Breast epithelium (tissue), 4 donors: ENCODE measurements around the gene FYCO1. TPM values are rescaled to one million over a fixed set of nuclear protein-coding genes. Genes with fewer than 3 reads are reported as not detected.
A peak's percentile ranks its signal among the peaks of the same experiment; 100 is the strongest.

Experiments used
- DNase-seq, 2 donors: peaks; one replicate each; pipeline ENCODE4 v3.0.0-alpha.2; 2019; ENCODE audit warnings: low spot score in 2 of 2
- H3K27ac ChIP-seq, 2 donors: fragments of 200-600 bp; sonication (generic) in 1 of 2; one replicate each; pipeline ENCODE4 v1.5.1; 2016 to 2019; ENCODE audit warnings: mild to moderate bottlenecking in 1 of 2
- H3K27me3 ChIP-seq, 2 donors: fragments of 200-600 bp; sonication (generic) in 1 of 2; one replicate each; pipeline versions ENCODE4 v1.5.1 to v1.6.0; 2017 to 2019; ENCODE audit warnings: control low read depth in 1 of 2, mild to moderate bottlenecking in 1 of 2
- H3K36me3 ChIP-seq: fragments of 200-600 bp; one replicate; pipeline ENCODE4 v1.5.1; 2019
- H3K4me1 ChIP-seq, 2 donors: fragments of 200-600 bp; sonication (generic); one replicate each; pipeline ENCODE4 v1.5.1; 2016 to 2019; ENCODE audit warnings: control low read depth in 1 of 2
- H3K4me3 ChIP-seq, 3 donors: fragments of 200-600 bp; sonication (generic); 1 replicate in 2 of 3; 2 replicates in 1 of 3; pipeline ENCODE4 v1.5.1; 2016 to 2019; ENCODE audit warnings: mild to moderate bottlenecking in 3 of 3, moderate library complexity in 2 of 3
- H3K9me3 ChIP-seq, 2 donors: fragments of 200-600 bp; sonication (generic) in 1 of 2; one replicate each; pipeline ENCODE4 v1.5.1; 2016 to 2019; ENCODE audit warnings: control low read depth in 1 of 2
- POLR2A ChIP-seq: fragments of 450-650 bp; IDR thresholded peaks from one replicate; pipeline ENCODE4 v1.6.1; 2016; ENCODE audit warnings: antibody characterized with exemption, mild to moderate bottlenecking, moderate library complexity
- POLR2AphosphoS5 ChIP-seq, 3 donors: sonication (generic); formaldehyde crosslinking; IDR thresholded peaks; one replicate each; pipeline ENCODE4 v1.6.1; 2017; ENCODE audit warnings: antibody characterized with exemption in 3 of 3
- intact Hi-C: fragments of 100-400 bp; cut with DNase I; formaldehyde crosslinking; loops from one replicate; pipeline ENCODE4 v1.15.1; 2023; ENCODE audit warnings: low total_unique reads
- total RNA-seq, 3 donors: library from RNA; depleted of rRNA; stranded (reverse); fragments of >200 nt; gene quantifications; one replicate each; pipeline ENCODE4 v1.1.0, GENCODE V29; 2016
- TF ChIP-seq, protein P1 (sequence below), 3 donors: fragments of 450-650 bp; IDR thresholded peaks; one replicate each; pipeline ENCODE4 v1.5.1; 2016 to 2017; ENCODE audit warnings: antibody characterized with exemption in 3 of 3, mild to moderate bottlenecking in 3 of 3, moderate library complexity in 3 of 3

FYCO1 gene
- total RNA-seq, 3 donors from 2014 or later, result 40.7 to 48.2 (median 44.6) TPM

DNA sequence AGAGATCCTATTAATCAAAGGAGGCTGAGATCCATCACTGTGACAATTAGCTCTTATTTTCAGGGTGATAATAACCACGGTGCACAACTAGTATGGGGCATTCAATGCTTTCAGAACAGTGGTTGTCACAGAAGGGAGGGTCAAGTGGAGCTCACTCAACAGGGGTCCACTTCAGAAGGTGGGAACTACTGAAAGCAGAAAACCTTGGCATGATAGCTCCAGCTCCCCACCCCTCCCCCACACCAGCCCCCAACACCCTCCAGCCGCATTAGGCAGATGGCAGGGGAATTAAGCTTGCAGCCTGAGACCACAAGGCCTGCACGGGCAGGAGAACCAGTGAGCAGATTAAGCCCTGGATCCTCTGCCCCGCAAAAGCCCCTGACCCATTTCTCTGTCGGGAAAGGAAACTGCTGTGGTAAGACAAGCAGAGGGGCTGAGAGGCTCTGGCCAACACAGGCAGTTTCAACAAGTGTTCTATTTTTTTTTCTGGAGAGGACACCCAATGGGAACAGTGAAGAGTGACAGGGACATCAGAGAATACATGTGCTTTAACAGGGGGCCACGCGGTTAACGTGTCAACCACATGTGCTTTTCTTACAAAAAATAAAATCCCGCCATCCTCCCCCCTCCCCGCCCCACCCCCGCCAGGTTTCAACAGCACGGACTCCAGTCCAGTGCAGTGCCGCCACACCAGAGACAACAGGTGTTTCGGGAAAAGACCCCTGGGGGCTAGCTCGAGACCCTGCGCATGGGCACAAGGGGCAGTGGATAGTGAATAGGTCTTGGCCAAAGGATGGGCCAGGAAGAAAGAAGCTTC, 997 bp downstream of the FYCO1 start:
- DNase-seq, result no peak
- H3K4me1 ChIP-seq, result peaks cover 5 to 13% of the 10 kb centered on the region in 2 donors
- intact Hi-C loops, result no loop called here
- no peaks in the 10 kb centered on the region for H3K27me3 ChIP-seq
- H3K4me3 ChIP-seq, result peak overlapping the region; percentile 83 to 92 (median 86)
- H3K27ac ChIP-seq, result peak overlapping the region; percentile 92 to 94
- no peak for TF ChIP-seq POLR2AphosphoS5 (IDR thresholded peaks at IDR 0.05)
- no peak for TF ChIP-seq POLR2A
- TF ChIP-seq, protein P1, sequence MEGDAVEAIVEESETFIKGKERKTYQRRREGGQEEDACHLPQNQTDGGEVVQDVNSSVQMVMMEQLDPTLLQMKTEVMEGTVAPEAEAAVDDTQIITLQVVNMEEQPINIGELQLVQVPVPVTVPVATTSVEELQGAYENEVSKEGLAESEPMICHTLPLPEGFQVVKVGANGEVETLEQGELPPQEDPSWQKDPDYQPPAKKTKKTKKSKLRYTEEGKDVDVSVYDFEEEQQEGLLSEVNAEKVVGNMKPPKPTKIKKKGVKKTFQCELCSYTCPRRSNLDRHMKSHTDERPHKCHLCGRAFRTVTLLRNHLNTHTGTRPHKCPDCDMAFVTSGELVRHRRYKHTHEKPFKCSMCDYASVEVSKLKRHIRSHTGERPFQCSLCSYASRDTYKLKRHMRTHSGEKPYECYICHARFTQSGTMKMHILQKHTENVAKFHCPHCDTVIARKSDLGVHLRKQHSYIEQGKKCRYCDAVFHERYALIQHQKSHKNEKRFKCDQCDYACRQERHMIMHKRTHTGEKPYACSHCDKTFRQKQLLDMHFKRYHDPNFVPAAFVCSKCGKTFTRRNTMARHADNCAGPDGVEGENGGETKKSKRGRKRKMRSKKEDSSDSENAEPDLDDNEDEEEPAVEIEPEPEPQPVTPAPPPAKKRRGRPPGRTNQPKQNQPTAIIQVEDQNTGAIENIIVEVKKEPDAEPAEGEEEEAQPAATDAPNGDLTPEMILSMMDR (IDR thresholded peaks at IDR 0.05), result no peak
- H3K9me3 ChIP-seq, result no peaks in the 10 kb centered on the region
- no peaks in the 10 kb centered on the region for H3K36me3 ChIP-seq

DNA sequence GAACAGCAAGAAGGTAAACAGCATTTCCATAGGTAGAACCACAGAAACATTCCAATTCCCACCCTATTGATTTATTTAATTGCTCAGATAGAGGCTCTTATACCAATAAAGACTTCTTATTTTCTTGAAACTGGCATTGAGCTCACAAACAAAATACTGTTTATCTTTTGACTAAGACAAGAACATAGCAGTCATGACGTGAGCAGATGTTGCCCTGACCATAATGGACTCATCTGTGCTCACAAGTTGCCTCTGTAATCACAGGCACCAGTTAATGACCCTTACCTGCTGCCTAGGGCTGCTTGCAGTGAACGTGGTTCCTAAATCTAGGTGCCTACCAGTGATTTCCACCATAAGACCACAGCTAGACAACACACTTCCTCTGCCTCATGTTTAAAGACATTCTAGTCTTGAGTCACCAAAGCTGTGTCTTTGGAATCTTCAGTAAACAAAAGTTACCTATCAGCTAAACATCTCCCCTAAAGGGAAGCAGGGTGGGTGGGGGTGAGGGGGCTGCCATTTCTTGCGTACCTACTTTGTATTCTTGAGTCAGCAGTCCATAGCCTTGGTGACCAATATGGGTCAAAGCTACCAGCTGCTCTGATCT, 2.1 kb downstream of the FYCO1 start:
- H3K9me3 ChIP-seq, result no peaks in the 10 kb centered on the region
- DNase-seq, result no peak
- TF ChIP-seq POLR2A (no peak), POLR2AphosphoS5 (IDR thresholded peaks at IDR 0.05) (no peak)
- TF ChIP-seq, protein P1 (IDR thresholded peaks at IDR 0.05), result no peak
- H3K4me1 ChIP-seq, result peaks cover 5 to 21% of the 10 kb centered on the region in 2 donors
- peak overlapping the region; percentile 4 to 62 for H3K27ac ChIP-seq
- H3K4me3 ChIP-seq, result no peak overlapping the region
- intact Hi-C loops, result no loop called here
- H3K36me3 ChIP-seq, result no peaks in the 10 kb centered on the region
- no peaks in the 10 kb centered on the region for H3K27me3 ChIP-seq

DNA sequence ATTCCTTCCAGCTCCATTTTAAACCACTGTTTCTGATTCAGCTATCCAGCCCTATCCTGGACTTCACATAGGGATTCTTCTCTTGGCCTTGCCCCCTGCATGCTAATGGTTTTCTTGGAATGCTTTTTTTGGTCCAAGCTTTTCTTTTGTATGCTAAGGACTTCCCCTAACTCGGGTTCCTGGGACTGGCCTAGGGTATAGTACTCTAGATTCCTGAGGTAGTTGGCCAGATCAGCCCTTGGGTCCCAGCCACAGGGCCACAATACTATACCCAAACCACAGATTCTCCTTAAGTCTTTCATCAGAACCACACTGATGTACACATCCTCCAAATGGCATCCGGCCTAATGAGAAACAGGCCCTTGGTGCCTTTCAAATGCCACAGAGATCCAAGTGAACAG, 2.8 kb downstream of the FYCO1 start:
- no peak for TF ChIP-seq POLR2A
- TF ChIP-seq, protein P1 (IDR thresholded peaks at IDR 0.05), result no peak
- no peak for TF ChIP-seq POLR2AphosphoS5 (IDR thresholded peaks at IDR 0.05)
- no peaks in the 10 kb centered on the region for H3K36me3 ChIP-seq
- H3K27me3 ChIP-seq, result no peaks in the 10 kb centered on the region
- H3K4me1 ChIP-seq, result peaks cover 6 to 28% of the 10 kb centered on the region in 2 donors
- H3K27ac ChIP-seq, result peak overlapping the region in 1 of 2 donors; percentile 62
- DNase-seq, result no peak
- no peak overlapping the region for H3K4me3 ChIP-seq
- intact Hi-C loops, result no loop called here
- H3K9me3 ChIP-seq, result no peaks in the 10 kb centered on the region

DNA sequence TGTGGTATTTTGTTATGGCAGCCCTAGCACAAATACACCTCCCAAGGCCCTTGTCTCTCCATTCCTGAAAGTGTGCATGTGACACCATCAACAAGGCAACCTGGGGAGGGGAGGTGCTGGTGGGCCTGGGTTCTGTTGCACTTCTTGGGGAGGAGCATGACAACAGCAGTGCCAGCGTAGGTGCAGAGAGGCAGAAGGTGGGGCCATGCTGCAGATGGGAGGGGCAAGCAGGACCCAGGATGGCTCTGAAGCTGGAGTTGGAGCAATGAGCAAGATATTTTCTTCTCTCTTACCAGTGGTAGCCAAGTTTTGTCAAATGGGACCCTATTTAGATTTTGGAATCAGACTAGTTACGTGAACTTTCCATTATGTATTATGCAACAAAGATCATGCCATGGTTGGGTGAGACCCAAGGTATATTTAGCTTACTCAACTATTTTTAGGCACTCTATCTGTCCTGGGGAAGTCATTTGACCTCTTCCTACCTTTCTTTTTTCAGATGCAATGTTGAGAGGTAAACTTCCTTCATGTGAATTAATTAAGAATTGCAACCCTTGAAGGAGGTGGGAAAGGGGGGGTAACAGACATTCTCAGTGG, 3.4 kb downstream of the FYCO1 start:
- no peak for DNase-seq
- TF ChIP-seq POLR2A (no peak), POLR2AphosphoS5 (IDR thresholded peaks at IDR 0.05) (no peak)
- TF ChIP-seq, protein P1 (IDR thresholded peaks at IDR 0.05), result no peak
- H3K36me3 ChIP-seq, result no peaks in the 10 kb centered on the region
- no peaks in the 10 kb centered on the region for H3K9me3 ChIP-seq
- intact Hi-C loops, result no loop called here
- peaks cover 11 to 32% of the 10 kb centered on the region in 2 donors for H3K4me1 ChIP-seq
- H3K27me3 ChIP-seq, result no peaks in the 10 kb centered on the region
- H3K4me3 ChIP-seq, result no peak overlapping the region
- H3K27ac ChIP-seq, result peak overlapping the region in 1 of 2 donors; percentile 29

DNA sequence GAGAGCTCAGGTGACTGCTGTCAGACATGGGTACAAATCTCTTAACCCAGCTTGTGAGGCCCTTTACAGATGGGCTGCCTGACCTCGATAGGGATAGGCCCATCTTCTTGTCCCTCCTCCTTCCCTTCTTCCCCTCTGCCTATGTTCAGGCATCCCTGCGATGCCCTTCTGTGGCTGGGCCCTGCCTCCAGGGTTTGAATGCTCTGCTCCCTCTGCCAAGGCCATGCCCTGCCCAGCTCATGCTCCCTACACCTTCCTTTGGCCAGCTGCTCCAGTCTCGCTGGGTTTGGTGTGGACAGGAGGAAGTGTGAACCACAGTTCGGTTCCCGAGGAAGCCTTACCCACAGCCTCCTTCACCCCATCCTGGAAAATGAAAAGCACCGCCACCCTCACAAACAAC, 4.3 kb downstream of the FYCO1 start:
- H3K4me3 ChIP-seq, result no peak overlapping the region
- TF ChIP-seq POLR2AphosphoS5 (IDR thresholded peaks at IDR 0.05) (no peak), POLR2A (no peak)
- TF ChIP-seq, protein P1 (IDR thresholded peaks at IDR 0.05), result no peak
- peaks cover 15 to 37% of the 10 kb centered on the region in 2 donors for H3K4me1 ChIP-seq
- intact Hi-C loops, result no loop called here
- DNase-seq, result no peak
- peak overlapping the region in 1 of 2 donors; percentile 33 for H3K27ac ChIP-seq
- no peaks in the 10 kb centered on the region for H3K27me3 ChIP-seq
- H3K9me3 ChIP-seq, result no peaks in the 10 kb centered on the region
- H3K36me3 ChIP-seq, result no peaks in the 10 kb centered on the region
